ENCODE data around the gene SSBP4.

DNA sequence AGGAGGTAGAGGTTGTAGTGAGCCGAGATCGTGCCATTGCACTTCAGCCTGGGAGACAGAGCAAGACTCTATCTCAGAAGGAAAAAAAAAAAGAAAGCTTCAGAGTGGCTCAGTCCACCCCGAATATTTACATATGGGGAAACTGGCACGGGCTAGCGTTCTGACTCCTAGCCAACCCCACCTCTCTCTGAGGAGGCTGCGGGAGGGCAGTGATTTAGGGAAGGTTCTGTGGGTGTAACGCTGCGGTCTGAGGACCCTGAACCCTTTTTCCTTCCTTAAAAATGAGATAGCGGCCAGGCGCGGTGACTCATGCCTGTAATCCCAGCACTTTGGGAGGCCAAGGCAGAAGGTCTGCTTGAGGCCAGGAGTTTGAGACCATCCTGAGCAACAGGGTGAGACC lies 26.8 kb upstream of the SSBP4 start:
- TF ChIP-seq CTCF (IDR thresholded peaks at IDR 0.05) = no peak
- no peak for TF ChIP-seq POLR2A (IDR thresholded peaks at IDR 0.05)

Measured in testis (tissue), 2 donors.